GM21825 (cell line): ENCODE results near the gene TYMS.

Source experiments
- ATAC-seq: cut with Tn5 transposase; IDR thresholded peaks from one replicate; pipeline ENCODE4 v1.9.1; 2021; ENCODE audit warnings: mild to moderate bottlenecking, moderate library complexity; ENCODE audit not compliant: unreplicated experiment

Gene TYMS

DNA sequence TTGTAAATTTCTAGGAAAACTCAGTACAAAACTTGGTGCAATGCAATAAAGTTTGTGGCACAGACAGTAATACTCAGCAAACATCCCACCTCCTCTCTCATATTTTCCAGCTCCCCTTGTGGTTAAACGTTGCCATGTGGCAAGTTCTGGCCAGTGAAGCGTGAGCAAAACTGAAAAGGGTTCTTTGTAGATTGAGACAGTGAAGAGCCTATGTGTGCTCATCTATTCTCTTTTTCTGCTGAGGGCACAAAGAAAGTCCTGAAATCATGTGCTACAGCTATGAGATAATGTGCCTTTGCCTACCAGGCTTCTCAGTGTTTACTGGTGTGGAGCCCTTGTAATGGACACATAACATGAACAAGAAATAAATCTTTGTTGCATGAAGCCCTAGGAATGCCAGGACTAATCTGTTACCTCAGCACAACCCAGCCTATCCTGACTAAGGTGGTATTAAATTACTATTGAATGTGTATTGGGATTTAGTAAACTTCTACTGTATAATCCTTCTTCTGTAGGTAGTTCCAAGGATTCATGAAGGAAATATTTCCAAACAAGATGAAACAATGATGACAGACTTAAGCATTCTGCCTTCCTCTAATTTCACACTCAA lies 13.0 kb upstream of the TYMS start:
- ATAC-seq, result no peak

DNA sequence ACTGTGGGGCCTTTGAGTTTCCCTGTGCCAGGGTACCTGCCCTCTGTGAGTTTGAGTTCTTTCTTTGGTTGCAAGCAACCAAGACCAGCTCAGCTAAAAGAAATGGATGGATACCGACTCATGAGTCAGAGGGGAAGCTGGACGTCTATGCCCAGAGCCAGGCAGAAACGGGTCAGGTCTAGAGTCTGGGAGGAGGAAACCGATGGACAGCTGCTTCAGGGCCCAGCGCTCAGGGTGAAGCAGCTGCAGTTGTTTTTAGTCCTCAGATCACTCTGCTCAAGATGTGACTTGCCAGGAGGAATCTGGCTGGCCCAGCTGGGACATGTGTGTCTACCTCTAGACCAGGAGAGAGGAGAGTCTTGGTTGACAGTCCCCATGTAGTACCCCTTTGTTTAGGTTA lies 10.1 kb upstream of the TYMS start:
- ATAC-seq, result no peak

DNA sequence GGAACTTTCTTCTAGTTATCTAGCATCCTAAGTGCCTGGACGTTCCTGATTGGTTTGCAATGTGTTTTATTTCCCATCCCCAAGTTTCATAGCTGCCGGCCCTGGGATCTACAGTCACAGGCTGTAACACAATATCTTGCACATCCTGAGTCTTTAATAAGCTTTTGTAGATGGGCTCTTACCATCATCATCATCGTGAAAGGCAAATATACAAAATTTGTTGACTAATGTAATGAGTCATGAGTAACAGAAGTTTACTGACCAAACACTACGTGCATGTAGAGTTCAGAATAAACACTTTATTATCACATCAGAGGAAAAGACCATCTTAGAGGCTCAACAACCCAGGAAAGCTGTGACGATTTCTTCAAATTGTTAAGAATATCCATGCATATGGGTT lies 8.1 kb upstream of the TYMS start:
- ATAC-seq, result no peak

- ATAC-seq, result peak; percentile 97
Measured at GRCh38 chr18:650428-650858, 7.0 kb upstream of the TYMS start.

DNA sequence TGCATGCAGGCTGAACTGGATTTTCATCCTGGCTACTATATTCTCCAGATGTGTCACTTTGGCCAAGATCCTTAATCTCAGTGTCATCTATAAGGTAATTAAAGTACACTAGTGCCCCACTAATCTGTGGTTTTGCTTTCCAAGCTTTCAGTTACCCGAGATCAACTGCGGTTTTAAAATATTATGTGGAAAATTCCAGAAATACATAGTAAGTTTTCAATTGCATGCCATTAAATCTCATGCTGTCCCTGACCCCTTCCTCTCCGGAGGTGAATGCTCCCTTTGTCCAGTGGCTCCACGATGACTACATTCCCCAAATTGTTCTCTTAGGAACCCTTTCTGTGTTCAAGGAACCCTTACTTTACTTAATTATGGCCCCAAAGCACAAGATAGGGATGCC lies 5.3 kb upstream of the TYMS start:
- no peak for ATAC-seq

DNA sequence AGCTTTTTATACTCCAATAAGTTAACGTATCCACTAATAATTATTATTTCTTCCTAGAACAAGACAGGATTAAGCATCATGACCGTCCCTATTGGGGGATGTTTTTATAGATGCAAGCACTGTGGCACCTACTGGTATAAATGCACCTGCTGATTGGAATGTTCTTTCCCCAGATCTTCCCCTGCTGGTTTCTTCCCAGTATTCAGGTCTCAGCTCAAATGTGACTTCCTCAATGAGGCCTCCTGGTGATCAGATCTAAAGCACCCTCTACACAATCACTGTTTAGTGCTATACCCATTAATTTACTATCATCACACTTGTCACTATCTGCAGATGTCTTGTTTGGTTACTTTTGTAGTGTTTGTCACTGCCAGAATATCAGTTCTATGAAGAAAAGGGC lies 3.9 kb upstream of the TYMS start:
- ATAC-seq, result no peak

- no peak for ATAC-seq
Measured at GRCh38 chr18:654601-655000, 2.9 kb upstream of the TYMS start.

DNA sequence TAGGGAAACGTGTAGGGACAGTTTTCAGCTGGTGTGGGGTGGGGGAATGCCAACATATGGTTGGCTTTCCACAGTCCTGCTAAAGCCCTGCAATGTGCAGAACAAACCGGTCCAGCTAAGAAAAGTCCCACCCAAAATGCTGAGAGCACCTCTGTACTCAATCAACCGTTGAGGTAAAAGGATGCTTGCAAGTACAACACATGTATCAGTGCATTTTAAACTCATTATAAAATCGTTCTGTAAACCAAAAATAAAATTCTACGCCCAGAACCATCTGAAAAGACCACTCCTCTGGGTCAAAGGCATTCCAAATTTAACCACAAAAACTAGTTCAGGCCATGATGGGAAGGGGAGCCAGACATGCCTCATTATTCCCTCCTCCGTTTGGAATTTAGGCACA lies 2.0 kb upstream of the TYMS start:
- ATAC-seq, result no peak

GRCh38 chr18:658001-658946 lies 821 bp downstream of the TYMS start:
- peak; percentile 51 for ATAC-seq

- no peak for ATAC-seq
Measured at GRCh38 chr18:658947-659533, 1.6 kb downstream of the TYMS start.

DNA sequence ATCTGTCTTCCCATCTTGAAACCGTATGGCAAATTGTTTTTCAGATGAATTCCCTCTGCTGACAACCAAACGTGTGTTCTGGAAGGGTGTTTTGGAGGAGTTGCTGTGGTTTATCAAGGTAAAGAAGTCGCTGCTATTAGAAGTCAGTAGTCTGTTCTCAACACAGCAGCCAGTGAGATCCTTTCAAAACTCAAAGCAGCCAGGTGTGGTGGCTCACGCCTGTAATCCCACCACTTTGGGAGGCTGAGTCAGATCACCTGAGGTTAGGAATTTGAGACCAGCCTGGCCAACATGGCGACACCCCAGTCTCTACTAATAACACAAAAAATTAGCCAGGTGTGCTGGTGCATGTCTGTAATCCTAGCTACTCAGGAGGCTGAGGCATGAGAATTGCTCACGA lies 2.1 kb downstream of the TYMS start:
- ATAC-seq, result no peak

DNA sequence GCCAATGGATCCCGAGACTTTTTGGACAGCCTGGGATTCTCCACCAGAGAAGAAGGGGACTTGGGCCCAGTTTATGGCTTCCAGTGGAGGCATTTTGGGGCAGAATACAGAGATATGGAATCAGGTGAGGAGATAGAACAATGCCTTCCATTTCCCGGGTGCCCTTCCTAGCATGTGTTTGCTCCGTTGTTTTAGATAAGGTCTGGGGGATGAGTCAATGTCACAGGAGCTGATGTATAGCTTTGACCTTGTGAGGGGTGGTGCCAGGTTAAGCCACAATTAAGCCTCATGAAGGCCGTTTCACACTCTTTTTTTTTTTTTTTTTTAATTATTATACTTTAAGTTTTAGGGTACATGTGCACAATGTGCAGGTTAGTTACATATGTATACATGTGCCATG lies 4.7 kb downstream of the TYMS start:
- ATAC-seq, result no peak

DNA sequence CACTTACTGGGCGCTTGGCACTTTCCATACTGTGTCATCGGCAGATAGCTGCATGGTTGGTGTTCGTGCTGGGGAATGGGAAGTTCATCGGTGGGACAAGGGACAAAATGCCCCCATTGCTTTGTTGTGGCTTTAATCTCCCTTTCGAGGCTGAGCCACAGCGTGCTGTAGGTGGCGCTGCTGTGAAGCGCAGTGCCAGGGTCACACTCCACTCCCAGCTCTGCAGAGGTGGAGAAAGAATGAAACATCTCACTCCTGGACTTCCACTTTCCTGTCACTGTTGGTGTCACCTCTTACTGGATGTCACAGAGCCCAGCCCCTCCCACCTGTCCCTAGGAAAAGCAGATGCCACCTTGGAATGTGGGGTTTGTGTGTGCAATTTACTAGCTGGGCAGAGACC lies 8.7 kb downstream of the TYMS start:
- no peak for ATAC-seq

- ATAC-seq, result no peak
Measured at GRCh38 chr18:666628-667027, 9.2 kb downstream of the TYMS start.

- no peak for ATAC-seq
Measured at GRCh38 chr18:668260-668659, 10.8 kb downstream of the TYMS start.

DNA sequence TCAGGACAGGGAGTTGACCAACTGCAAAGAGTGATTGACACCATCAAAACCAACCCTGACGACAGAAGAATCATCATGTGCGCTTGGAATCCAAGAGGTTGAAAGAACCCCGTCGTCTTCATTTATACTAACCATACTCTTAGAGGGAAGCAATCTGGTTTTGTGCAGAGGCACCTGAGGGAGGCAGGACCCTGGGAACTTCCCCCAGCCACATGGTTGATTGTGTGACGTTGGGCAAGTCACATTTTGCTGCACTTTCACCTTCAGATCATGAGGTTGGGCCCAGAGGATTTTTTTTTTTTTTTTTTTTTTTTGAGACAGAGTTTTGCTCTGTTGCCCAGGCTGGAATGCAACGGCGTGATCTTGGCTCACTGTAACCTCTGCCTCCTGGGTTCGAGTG lies 11.6 kb downstream of the TYMS start:
- no peak for ATAC-seq

DNA sequence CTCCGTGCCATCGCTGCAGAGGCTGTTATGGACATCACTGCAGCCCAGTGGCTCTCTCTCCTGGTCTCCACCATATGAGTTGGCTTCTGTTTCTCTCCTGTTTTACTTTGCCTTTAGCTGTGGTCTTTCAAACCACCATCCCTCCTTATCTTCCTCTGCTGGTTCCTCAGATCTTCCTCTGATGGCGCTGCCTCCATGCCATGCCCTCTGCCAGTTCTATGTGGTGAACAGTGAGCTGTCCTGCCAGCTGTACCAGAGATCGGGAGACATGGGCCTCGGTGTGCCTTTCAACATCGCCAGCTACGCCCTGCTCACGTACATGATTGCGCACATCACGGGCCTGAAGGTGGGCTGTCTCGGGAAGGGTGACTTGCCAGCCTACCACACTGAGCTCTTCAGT lies 13.1 kb downstream of the TYMS start:
- ATAC-seq, result no peak

DNA sequence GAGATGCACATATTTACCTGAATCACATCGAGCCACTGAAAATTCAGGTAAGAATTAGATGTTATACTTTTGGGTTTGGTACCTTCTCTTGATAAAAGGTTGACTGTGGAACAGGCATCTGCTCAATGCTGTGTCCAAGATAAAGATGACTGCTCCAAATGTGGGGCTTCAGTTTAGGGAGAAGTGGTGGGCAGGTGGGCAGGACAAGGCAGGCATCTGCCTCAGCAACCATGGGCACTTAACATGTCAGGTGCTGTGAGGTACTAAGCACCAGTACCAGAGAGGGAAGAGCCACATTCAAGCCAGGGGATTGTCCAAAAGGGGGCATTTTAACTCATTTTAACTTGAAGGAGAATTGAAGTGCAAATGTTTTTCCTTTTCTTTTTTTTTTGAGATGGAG lies 14.0 kb downstream of the TYMS start:
- ATAC-seq, result no peak

DNA sequence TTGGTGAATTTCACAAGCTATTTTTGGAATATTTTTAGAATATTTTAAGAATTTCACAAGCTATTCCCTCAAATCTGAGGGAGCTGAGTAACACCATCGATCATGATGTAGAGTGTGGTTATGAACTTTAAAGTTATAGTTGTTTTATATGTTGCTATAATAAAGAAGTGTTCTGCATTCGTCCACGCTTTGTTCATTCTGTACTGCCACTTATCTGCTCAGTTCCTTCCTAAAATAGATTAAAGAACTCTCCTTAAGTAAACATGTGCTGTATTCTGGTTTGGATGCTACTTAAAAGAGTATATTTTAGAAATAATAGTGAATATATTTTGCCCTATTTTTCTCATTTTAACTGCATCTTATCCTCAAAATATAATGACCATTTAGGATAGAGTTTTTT lies 15.9 kb downstream of the TYMS start:
- ATAC-seq, result no peak

DNA sequence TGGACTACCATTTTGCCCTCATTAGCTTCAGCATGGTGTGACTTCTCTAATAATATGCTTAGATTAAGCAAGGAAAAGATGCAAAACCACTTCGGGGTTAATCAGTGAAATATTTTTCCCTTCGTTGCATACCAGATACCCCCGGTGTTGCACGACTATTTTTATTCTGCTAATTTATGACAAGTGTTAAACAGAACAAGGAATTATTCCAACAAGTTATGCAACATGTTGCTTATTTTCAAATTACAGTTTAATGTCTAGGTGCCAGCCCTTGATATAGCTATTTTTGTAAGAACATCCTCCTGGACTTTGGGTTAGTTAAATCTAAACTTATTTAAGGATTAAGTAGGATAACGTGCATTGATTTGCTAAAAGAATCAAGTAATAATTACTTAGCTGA lies 16.3 kb downstream of the TYMS start:
- ATAC-seq, result no peak

- ATAC-seq, result no peak
Measured at GRCh38 chr18:675307-675706, 17.9 kb downstream of the TYMS start.

DNA sequence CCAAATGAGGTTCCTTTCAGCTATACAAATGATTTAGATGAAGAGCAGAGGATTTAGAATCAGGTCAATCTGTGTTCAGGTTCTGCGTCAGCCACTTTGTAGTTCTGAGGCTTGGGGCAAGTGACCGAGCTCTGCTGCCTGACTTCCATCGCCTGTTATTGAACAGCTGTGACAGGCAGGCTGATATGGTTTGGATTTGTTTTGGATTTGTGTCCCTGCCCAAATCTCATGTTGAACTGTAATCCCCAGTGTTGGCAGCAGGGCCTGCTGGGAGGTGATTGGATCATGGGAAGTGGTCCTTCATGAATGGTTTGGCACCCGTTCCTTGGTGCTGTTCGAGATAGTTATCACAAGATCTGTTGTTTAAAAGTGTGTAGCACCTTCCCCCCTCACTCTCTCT lies 18.6 kb downstream of the TYMS start:
- ATAC-seq, result no peak
